VCaP (cell line): Measurements from ENCODE around the gene OR5C1.

Experiments
- H3K27ac ChIP-seq: fragments of 450-650 bp; 2 replicates; pipeline ENCODE4 v1.5.1; 2017
- TF ChIP-seq, protein P1 (sequence below): fragments of 450-650 bp; conservative IDR thresholded peaks from 2 replicates; pipeline ENCODE4 v1.5.1; 2017; ENCODE audit warnings: mild to moderate bottlenecking, moderate library complexity

The OR5C1 gene

DNA sequence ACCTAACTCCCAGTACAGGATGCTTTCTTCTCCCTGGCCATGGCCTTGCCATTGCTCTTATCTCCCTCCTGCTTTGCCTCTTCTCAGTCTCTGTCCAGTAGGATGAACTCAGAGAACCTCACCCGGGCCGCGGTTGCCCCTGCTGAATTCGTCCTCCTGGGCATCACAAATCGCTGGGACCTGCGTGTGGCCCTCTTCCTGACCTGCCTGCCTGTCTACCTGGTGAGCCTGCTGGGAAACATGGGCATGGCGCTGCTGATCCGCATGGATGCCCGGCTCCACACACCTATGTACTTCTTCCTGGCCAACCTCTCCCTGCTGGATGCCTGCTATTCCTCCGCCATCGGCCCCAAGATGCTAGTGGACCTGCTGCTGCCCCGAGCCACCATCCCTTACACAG, at the start of gene OR5C1:
TSS of gene OR5C1 (plus strand) at position 103 of the 400 bp plus-strand sequence. CDS start at position 103, 0 bp downstream.
- TF ChIP-seq, protein P1, sequence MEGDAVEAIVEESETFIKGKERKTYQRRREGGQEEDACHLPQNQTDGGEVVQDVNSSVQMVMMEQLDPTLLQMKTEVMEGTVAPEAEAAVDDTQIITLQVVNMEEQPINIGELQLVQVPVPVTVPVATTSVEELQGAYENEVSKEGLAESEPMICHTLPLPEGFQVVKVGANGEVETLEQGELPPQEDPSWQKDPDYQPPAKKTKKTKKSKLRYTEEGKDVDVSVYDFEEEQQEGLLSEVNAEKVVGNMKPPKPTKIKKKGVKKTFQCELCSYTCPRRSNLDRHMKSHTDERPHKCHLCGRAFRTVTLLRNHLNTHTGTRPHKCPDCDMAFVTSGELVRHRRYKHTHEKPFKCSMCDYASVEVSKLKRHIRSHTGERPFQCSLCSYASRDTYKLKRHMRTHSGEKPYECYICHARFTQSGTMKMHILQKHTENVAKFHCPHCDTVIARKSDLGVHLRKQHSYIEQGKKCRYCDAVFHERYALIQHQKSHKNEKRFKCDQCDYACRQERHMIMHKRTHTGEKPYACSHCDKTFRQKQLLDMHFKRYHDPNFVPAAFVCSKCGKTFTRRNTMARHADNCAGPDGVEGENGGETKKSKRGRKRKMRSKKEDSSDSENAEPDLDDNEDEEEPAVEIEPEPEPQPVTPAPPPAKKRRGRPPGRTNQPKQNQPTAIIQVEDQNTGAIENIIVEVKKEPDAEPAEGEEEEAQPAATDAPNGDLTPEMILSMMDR = no peak
- no peak within 1 kb of the TSS for H3K27ac ChIP-seq

DNA sequence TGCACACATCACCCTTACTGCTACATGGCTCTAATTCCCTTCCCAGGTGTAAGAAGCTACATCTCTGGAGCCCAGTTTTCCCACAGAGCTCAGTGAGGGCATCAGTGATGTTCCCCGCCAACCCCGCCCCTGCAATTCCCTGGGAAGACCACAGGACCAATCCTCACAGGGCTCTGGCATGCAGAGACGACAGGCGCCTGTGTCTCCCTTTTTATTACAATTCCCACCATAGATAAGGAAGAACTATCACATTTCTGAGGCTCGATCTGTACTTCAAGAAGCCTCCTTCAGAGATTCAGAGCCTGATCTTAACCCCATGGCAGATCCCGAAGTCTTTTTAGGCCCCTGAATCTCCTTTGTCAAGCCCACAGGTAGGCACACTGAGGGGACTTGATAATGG, 46.7 kb upstream of the OR5C1 start, which contains the start of gene OR1L6:
TSS of gene OR1L6 (plus strand) at position 301 of the 400 bp plus-strand sequence. CDS start 7,545 bp downstream, outside the sequence.
- TF ChIP-seq, protein P1 = no peak
- no peak within 1 kb of the TSS for H3K27ac ChIP-seq

DNA sequence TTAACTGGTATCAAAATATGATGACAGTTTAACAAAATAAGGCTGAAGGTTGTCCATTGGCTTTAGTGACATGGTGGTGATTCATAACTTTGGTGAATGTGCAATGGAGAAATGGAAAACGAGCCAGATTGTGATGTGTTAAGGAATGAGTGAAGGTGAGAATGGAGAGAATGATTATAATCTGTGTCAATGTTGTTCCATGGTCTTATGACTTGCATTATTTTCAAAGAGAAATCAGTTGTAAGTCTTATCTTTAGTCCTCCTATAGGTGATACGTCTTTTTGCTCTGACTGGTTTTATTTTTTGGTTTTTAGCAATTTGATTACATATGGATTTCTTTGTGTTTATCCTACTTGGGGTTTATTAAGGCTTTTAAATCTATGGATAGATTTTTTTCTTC, 33.9 kb upstream of the OR5C1 start:
- H3K27ac ChIP-seq = no peak overlapping the region
- TF ChIP-seq, protein P1 = no peak

DNA sequence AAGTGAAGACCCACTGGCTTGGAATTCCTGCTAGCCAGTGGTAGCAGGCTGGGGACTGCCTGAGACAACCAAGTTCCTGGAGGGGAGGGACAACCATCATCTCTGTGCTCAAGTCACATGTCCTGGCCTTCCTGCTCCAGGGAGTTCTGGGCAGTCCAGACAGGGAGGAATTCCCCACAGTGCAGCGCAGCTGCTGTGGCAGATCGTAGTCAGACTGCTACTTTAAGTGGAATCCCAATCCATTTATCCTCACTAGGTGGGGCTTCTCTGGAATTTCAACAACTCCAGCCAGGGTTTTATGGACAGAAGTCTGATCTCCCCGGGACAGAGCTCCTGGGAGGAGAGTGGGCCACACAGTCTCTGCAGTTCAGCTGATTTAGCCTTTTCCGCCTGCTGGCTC, 20.9 kb upstream of the OR5C1 start:
- TF ChIP-seq, protein P1 = no peak
- H3K27ac ChIP-seq = no peak overlapping the region

DNA sequence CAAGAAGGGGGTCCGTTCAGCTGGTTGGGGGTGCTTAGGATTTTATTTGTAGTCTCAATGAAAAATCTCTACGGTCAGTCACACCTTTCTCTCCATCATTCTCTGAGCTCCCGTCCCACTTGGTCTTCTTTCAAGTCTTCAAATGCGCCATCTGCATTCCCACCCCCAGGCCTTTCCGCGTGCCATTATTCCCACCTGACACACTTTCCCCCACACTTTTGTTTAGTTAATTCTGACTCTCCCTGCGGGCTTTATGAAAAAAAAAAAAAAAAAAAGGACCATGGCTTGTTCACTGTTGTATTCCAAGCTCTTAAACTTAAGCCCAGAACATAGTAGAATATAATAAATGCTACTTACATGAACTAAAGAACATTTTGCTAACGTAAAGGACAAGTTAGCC, 11.7 kb upstream of the OR5C1 start:
- no peak overlapping the region for H3K27ac ChIP-seq
- TF ChIP-seq, protein P1 = no peak

DNA sequence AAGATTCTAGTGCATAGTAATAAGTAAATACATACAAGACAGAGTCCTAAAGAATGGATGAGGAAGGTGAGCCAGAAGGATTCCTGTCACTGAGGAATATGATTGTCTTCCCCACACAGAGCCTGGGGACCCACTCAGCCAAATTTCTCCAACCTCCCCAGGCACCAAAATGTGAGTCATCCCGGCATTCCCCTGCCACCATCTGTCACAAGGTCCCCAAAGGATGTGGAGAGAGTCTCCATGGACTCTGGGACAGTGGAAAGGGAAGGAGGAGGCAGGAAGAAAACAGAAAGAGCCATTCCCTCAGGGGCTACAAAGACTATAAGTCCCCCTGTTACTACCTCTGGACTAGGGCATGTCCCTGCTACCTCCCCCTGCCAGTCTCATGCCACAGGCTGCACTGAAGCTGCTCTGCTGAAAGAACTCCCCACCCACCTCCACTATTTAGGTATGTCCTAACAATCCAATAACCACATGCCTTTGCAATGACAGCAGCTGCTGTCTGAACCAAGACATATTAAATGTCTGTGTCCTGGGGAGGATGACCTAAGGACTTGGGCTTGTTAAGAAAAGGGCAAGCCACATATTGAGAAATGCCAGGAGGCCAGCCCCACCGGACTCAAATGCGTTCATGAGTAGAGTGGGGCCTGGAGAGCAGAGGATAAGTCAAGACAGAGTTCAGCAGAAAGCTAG, 10.7 kb upstream of the OR5C1 start:
- TF ChIP-seq, protein P1 = no peak
- H3K27ac ChIP-seq = no peak overlapping the region

DNA sequence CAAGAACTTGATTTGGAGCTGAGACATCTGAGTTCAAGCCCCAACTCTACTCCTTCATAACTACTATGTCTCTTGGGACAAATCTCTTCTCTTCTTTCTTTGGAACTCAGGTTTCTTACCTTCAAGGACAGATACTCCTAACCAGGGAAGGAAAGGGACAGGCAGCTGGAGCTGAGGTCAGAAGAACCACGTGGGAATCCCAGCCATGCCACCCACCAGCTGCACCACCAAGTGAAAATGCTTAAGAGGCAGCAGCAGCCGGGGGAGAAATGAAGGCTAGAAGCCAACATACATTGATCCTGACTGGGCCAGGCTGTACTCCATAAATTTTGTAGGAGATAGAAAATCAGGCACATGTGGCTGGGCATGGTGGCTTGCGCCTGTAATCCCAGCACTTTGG, 9.6 kb upstream of the OR5C1 start:
- TF ChIP-seq, protein P1 = no peak

More for the DNA sequence above, 9.6 kb upstream of the OR5C1 start:
- H3K27ac ChIP-seq = no peak overlapping the region
